ENCODE data around the gene OLIG3.

Gene OLIG3

DNA sequence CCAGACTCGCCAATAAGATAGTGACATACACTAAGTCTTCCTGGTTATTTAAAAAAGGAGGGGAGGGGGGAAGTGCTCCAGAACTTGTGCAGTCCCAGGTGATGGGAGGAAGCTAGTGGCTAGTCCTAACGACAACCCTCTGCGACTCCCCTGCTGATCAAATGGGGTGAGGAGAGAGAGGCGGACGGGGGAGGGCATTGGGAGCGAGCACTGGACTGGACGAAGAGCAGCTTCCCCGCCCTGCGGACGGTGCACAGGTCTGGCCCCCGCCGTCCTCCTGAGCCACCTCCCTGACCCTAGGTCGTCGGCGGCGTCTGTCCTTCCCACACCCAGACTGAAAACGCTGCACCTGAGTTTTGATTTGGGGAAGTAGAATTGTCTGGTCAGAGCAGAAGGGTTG is 2.2 kb upstream of the OLIG3 start (continued):
- TF ChIP-seq, protein P1, sequence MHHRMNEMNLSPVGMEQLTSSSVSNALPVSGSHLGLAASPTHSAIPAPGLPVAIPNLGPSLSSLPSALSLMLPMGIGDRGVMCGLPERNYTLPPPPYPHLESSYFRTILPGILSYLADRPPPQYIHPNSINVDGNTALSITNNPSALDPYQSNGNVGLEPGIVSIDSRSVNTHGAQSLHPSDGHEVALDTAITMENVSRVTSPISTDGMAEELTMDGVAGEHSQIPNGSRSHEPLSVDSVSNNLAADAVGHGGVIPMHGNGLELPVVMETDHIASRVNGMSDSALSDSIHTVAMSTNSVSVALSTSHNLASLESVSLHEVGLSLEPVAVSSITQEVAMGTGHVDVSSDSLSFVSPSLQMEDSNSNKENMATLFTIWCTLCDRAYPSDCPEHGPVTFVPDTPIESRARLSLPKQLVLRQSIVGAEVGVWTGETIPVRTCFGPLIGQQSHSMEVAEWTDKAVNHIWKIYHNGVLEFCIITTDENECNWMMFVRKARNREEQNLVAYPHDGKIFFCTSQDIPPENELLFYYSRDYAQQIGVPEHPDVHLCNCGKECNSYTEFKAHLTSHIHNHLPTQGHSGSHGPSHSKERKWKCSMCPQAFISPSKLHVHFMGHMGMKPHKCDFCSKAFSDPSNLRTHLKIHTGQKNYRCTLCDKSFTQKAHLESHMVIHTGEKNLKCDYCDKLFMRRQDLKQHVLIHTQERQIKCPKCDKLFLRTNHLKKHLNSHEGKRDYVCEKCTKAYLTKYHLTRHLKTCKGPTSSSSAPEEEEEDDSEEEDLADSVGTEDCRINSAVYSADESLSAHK (tag by site-specific recombination; IDR thresholded peaks at IDR 0.05), result no peak
- TF ChIP-seq ZNF341 (tag by site-specific recombination; IDR thresholded peaks at IDR 0.05; ENCODE audit: low read depth), result no peak

DNA sequence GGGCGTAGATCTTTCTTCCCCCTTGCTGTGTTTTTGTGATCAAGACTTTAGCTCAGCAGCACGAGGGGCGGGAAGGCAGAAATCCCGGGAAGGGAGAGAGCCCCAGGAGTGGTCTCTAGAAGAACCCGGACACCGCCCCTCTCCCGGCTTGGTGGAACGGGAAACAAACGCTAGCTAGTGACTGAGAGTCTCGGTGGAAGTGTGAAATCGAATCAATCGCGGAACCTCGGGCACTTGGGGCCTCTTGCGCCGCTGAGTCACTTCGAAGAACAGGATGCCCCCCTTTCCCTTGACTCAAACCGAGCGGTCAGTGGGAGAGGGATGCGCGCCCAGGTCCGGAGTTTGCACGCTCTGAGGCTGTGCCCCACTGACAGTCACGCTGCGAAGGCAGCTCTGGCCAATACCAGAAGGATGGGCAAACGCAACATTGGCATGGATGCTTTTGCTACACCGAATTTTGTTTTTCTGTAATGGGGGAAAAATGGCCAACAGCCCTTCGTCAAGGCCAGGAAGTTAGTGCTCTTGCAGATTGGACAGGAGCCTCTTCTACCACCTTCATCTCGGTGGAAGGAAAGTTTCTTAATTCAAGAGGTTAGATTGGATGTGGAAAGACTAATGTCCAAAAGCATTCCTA is 1.6 kb upstream of the OLIG3 start:
- TF ChIP-seq MYNN (tag by site-specific recombination; IDR thresholded peaks at IDR 0.05; ENCODE audit: borderline replicate concordance) (no peak), ZNF830 (tag by site-specific recombination; IDR thresholded peaks at IDR 0.05; ENCODE audit: low read depth) (no peak), SCRT2 (tag by site-specific recombination; IDR thresholded peaks at IDR 0.05) (no peak), RBAK (tag by site-specific recombination; IDR thresholded peaks at IDR 0.05) (no peak), ZNF785 (tag by site-specific recombination; IDR thresholded peaks at IDR 0.05) (no peak), ZNF239 (tag by site-specific recombination; IDR thresholded peaks at IDR 0.05) (no peak), ZNF629 (tag by site-specific recombination; IDR thresholded peaks at IDR 0.05) (no peak), ZNF707 (tag by site-specific recombination; IDR thresholded peaks at IDR 0.05) (no peak), ZNF266 (tag by site-specific recombination; IDR thresholded peaks at IDR 0.05; ENCODE audit: low read depth) (no peak), ZNF549 (tag by site-specific recombination; IDR thresholded peaks at IDR 0.05) (no peak), ZNF112 (tag by site-specific recombination; IDR thresholded peaks at IDR 0.05) (no peak), ZNF223 (tag by site-specific recombination; IDR thresholded peaks at IDR 0.05) (no peak), ZNF501 (tag by site-specific recombination; IDR thresholded peaks at IDR 0.05) (no peak), ZNF23 (tag by site-specific recombination; IDR thresholded peaks at IDR 0.05; ENCODE audit: borderline replicate concordance) (no peak), REPIN1 (tag by site-specific recombination; IDR thresholded peaks at IDR 0.05; ENCODE audit: low read depth) (no peak)
- TF ChIP-seq, protein P1 (tag by site-specific recombination; IDR thresholded peaks at IDR 0.05), result no peak
- TF ChIP-seq, protein P2, sequence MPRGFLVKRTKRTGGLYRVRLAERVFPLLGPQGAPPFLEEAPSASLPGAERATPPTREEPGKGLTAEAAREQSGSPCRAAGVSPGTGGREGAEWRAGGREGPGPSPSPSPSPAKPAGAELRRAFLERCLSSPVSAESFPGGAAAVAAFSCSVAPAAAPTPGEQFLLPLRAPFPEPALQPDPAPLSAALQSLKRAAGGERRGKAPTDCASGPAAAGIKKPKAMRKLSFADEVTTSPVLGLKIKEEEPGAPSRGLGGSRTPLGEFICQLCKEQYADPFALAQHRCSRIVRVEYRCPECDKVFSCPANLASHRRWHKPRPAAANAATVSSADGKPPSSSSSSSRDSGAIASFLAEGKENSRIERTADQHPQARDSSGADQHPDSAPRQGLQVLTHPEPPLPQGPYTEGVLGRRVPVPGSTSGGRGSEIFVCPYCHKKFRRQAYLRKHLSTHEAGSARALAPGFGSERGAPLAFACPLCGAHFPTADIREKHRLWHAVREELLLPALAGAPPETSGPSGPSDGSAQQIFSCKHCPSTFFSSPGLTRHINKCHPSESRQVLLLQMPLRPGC (tag by site-specific recombination; IDR thresholded peaks at IDR 0.05), result no peak
- TF ChIP-seq, protein P3, sequence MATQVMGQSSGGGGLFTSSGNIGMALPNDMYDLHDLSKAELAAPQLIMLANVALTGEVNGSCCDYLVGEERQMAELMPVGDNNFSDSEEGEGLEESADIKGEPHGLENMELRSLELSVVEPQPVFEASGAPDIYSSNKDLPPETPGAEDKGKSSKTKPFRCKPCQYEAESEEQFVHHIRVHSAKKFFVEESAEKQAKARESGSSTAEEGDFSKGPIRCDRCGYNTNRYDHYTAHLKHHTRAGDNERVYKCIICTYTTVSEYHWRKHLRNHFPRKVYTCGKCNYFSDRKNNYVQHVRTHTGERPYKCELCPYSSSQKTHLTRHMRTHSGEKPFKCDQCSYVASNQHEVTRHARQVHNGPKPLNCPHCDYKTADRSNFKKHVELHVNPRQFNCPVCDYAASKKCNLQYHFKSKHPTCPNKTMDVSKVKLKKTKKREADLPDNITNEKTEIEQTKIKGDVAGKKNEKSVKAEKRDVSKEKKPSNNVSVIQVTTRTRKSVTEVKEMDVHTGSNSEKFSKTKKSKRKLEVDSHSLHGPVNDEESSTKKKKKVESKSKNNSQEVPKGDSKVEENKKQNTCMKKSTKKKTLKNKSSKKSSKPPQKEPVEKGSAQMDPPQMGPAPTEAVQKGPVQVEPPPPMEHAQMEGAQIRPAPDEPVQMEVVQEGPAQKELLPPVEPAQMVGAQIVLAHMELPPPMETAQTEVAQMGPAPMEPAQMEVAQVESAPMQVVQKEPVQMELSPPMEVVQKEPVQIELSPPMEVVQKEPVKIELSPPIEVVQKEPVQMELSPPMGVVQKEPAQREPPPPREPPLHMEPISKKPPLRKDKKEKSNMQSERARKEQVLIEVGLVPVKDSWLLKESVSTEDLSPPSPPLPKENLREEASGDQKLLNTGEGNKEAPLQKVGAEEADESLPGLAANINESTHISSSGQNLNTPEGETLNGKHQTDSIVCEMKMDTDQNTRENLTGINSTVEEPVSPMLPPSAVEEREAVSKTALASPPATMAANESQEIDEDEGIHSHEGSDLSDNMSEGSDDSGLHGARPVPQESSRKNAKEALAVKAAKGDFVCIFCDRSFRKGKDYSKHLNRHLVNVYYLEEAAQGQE (tag by site-specific recombination; IDR thresholded peaks at IDR 0.05), result no peak
- TF ChIP-seq, protein P4, sequence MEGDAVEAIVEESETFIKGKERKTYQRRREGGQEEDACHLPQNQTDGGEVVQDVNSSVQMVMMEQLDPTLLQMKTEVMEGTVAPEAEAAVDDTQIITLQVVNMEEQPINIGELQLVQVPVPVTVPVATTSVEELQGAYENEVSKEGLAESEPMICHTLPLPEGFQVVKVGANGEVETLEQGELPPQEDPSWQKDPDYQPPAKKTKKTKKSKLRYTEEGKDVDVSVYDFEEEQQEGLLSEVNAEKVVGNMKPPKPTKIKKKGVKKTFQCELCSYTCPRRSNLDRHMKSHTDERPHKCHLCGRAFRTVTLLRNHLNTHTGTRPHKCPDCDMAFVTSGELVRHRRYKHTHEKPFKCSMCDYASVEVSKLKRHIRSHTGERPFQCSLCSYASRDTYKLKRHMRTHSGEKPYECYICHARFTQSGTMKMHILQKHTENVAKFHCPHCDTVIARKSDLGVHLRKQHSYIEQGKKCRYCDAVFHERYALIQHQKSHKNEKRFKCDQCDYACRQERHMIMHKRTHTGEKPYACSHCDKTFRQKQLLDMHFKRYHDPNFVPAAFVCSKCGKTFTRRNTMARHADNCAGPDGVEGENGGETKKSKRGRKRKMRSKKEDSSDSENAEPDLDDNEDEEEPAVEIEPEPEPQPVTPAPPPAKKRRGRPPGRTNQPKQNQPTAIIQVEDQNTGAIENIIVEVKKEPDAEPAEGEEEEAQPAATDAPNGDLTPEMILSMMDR (tag by site-specific recombination; IDR thresholded peaks at IDR 0.05), result no peak
- TF ChIP-seq, protein P5, sequence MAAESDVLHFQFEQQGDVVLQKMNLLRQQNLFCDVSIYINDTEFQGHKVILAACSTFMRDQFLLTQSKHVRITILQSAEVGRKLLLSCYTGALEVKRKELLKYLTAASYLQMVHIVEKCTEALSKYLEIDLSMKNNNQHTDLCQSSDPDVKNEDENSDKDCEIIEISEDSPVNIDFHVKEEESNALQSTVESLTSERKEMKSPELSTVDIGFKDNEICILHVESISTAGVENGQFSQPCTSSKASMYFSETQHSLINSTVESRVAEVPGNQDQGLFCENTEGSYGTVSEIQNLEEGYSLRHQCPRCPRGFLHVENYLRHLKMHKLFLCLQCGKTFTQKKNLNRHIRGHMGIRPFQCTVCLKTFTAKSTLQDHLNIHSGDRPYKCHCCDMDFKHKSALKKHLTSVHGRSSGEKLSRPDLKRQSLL (tag by site-specific recombination; IDR thresholded peaks at IDR 0.05), result no peak
- no peak overlapping the region for H3K27ac ChIP-seq (ENCODE audit: extremely low read depth, low read depth, low read length)
- no peak overlapping the region for H3K4me3 ChIP-seq (ENCODE audit: low read depth, low read length)
- no peaks in the 10 kb centered on the region for H3K4me1 ChIP-seq (ENCODE audit: control insufficient read depth, insufficient read depth, low read length)
- POLR2A ChIA-PET, result no interaction called here
- CTCF ChIA-PET, result no interaction called here
- no peaks in the 10 kb centered on the region for H3K36me3 ChIP-seq (ENCODE audit: control insufficient read depth in 2 of 2, insufficient read depth in 1 of 2, low read length in 2 of 2)
- no peaks in the 10 kb centered on the region for H3K9me3 ChIP-seq (ENCODE audit: control insufficient read depth, insufficient read depth, low read depth, low read length)

Measured in HEK293 (cell line).